ENCODE results near the gene SLC44A5.

DNA sequence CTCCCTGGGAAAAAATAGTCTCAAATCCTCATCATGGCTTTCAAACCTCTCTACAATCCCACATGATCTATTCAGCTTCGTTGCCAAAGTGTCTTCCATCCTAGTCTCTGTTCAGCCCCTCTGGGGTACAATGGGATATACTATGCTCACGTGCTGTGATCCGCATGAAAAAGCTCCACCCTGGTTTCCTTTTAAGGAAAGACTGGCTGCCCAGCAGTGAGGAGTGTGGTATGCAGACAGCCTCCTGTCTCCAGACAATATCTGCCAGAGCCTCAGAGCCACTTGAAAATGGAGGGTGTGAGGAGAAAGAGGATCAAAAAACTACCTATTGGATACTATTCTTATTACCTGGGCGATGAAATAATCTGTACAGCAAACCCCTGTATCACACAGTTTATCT is 282.2 kb downstream of the SLC44A5 start:
- no peak for TF ChIP-seq DPF2 (IDR thresholded peaks at IDR 0.05)
- TF ChIP-seq, protein P1, sequence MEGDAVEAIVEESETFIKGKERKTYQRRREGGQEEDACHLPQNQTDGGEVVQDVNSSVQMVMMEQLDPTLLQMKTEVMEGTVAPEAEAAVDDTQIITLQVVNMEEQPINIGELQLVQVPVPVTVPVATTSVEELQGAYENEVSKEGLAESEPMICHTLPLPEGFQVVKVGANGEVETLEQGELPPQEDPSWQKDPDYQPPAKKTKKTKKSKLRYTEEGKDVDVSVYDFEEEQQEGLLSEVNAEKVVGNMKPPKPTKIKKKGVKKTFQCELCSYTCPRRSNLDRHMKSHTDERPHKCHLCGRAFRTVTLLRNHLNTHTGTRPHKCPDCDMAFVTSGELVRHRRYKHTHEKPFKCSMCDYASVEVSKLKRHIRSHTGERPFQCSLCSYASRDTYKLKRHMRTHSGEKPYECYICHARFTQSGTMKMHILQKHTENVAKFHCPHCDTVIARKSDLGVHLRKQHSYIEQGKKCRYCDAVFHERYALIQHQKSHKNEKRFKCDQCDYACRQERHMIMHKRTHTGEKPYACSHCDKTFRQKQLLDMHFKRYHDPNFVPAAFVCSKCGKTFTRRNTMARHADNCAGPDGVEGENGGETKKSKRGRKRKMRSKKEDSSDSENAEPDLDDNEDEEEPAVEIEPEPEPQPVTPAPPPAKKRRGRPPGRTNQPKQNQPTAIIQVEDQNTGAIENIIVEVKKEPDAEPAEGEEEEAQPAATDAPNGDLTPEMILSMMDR (IDR thresholded peaks at IDR 0.05 in 2 of 3, conservative IDR thresholded peaks at IDR 0.05 in 1 of 3; ENCODE audit: control insufficient read depth in 2 of 3, extremely low read depth in 1 of 3, insufficient read depth in 1 of 3, low read depth in 3 of 3, low read length in 3 of 3): no peak
- TF ChIP-seq SP1 (IDR thresholded peaks at IDR 0.05; ENCODE audit: low read depth, low read length): no peak
- no peak for TF ChIP-seq ZNF274 (IDR thresholded peaks at IDR 0.05; ENCODE audit: insufficient read depth, insufficient read length)
- TF ChIP-seq NRF1 (conservative IDR thresholded peaks at IDR 0.05; ENCODE audit: low read depth, low read length): no peak
- no peak for TF ChIP-seq POLR2A (IDR thresholded peaks at IDR 0.05; ENCODE audit: low read depth, low read length)
- TF ChIP-seq RAD21 (IDR thresholded peaks at IDR 0.05; ENCODE audit: insufficient read depth, low read depth, low read length): no peak
- TF ChIP-seq SIN3A (IDR thresholded peaks at IDR 0.05; ENCODE audit: low read depth, low read length): no peak
- TF ChIP-seq KAT2A (conservative IDR thresholded peaks at IDR 0.05; ENCODE audit: control insufficient read depth, low read depth, low read length): no peak
- TF ChIP-seq CBX5 (IDR thresholded peaks at IDR 0.05; ENCODE audit: low read depth): no peak
- TF ChIP-seq EP300 (IDR thresholded peaks at IDR 0.05; ENCODE audit: borderline replicate concordance in 1 of 2, control insufficient read depth in 1 of 2, low read depth in 2 of 2, low read length in 2 of 2): no peak

All from GM12878 (cell line).